CD4-positive, alpha-beta T cell treated with Interleukin-2 at 100 ng/mL for 4 hours (primary cell): ENCODE measurements around the gene CRIM1.

Experiments
- DNase-seq: peaks from one replicate; pipeline ENCODE4 v3.0.0-alpha.2; 2020; ENCODE audit warnings: low spot score

CRIM1 gene

GRCh38 chr2:36430549-36430948 lies 75.0 kb downstream of the CRIM1 start:
- no peak for DNase-seq

- no peak for DNase-seq
These were observed 76.9 kb downstream of the CRIM1 start for GRCh38 chr2:36432479-36432878.

DNA sequence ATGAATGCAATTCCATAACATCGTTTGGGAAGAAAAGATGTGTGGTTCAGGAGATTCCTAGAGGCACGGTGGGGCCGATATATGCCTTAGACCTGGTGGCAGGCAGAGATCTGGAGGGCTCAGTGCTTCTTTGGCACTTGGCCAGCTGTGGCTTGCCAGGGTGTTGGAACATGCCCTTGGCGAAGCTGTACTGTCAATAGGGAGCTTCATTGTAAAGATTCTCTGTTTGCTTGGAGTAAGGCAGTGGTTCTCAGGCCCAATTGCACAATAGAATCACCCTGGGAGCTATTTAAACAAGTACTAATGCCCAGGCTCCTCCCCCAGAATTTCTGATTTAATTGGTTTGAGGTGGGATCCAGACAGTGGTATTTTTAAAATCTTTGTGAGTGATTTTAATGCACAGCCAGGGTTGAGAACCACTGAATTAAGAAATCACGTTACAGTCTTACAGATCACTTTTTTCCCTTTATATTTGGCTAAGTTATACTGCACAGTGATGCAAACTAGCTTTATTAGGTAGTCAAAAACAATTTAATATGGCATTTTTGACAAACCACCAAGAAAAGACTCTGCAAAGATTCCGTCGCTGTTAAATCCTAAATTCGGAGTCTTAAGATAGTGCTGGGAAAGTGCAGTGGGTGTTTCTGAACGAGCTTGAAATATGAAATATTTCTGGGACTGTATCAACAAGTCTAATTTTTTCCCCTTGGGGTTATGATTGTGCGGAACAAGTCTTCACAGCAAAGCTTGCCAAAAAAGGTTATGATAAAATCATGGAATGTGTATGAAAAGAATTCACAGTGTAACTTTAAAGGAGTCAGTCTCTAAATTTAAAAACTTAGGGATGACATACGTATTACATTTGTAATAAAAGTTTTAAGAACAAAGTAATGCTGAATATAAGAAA lies 78.0 kb downstream of the CRIM1 start:
- no peak for DNase-seq

GRCh38 chr2:36438449-36438977 lies 82.9 kb downstream of the CRIM1 start:
- DNase-seq = no peak

DNA sequence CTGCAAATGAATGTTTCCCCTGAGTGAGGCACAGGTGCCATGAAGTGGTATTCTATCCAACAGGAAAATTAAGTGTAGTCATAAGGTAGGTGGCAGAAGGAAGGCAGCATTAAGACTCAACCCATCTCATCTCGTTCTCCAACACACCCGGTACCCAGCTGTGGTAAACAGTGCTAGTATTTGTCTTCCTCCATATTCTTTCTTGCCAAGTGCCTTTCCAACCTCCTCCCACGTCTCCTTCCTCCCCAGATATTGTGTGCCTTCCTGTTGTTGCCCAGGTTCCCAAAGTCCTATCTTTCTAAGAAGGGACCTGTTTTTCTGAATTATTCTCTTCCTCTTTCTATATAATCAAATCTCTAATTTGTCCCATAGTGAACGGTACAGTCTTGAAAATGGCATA lies 83.5 kb downstream of the CRIM1 start:
- no peak for DNase-seq

DNA sequence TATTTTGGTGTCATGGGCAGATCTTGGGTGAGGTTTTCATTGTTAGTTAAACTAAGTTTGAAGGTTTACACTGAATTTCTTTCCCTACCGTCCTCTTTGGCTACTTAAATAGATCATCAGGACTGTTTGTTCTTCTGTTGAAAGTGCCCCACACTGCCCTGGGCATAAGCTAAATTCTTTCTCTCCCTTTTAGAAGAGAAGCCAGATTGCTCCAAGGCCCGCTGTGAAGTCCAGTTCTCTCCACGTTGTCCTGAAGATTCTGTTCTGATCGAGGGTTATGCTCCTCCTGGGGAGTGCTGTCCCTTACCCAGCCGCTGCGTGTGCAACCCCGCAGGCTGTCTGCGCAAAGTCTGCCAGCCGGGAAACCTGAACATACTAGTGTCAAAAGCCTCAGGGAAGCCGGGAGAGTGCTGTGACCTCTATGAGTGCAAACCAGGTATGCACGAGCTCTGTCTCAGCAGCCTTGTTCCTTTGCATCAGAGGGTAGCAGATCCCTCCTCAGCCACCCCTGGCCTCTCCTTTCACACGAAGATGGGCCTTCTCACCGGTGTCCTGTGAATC lies 85.6 kb downstream of the CRIM1 start:
- DNase-seq = no peak

DNA sequence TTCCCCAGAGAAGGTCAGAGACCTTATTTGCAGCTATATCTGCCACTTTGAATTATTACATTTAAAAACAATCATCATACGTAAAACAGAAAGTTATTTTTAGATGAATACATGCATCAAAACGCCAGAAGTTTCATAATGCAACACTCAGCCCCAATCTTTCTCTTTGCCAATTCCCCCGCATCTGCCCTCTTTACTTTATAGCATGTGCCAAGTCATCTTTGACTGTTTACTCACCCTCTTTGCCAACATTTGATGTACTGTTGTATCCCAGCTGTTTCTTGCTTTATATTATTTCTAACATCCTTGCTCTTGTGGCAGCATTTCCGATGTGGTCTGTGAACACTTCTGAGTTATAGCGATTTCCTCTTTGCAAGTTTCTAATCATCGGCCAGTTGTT lies 86.2 kb downstream of the CRIM1 start:
- DNase-seq = no peak

DNA sequence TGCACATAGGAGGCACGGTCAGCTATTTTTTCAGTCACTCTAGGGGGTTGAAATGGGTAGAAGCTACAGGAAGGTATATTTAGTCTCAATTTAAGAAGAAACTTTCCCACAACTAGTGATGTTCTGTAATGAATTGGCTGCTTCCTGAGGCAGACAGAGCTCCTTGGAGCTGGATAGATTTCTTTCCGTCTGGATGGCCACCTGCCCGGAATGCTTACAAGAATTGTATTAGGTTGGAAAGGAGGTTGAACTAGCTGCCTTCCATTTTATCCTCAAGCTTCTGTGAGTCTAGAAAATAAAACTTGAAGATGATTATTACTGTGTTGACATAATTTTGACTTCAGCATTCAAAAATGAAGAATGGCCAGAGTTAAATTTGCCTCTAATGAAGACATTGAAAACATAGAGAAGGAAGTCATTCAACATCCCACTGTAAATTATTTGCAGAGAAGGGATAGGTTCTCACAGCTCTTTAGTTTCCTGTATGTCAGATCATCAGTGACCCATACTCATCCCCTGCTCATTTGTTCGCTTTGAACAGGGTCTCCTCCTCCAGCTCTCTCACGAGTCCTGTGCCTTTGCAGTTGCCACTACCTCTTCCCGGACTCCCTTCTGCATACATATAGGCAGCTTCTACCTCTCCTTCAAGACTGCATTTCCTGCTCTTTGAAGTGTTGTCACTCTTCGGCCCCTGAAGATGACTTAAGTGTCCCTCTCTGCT lies 88.8 kb downstream of the CRIM1 start:
- no peak for DNase-seq

DNA sequence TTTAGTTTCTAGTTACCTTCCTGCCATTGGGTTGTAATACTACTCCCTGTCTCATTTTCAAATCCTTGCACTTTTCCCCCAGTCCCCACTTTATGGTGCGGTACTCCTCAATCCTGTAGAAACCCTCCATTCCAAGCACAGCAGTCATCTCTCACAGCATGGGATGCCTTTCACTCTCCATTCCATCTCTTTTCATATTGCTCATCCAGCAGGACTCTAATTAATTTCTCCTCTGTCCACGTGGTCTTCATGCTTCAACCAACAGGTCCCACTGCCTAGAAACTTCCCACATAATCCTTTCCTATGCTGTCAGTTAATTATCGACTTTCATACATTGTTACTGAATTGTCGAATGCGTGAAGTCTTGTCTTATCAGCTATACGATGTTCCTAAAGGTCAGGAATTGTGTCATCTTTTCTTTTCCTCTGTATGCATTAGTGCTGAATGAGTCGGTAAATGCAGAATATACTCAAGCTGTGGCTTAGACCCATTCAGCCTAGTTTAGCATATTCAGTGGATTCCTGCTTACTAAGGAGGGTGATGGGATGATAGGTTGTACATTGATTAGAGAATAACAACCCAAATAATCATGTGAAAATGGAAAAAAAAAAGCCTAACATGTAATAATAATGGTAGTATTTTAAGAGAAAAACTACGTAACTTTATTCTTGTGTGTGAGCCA lies 89.7 kb downstream of the CRIM1 start:
- DNase-seq = no peak

DNA sequence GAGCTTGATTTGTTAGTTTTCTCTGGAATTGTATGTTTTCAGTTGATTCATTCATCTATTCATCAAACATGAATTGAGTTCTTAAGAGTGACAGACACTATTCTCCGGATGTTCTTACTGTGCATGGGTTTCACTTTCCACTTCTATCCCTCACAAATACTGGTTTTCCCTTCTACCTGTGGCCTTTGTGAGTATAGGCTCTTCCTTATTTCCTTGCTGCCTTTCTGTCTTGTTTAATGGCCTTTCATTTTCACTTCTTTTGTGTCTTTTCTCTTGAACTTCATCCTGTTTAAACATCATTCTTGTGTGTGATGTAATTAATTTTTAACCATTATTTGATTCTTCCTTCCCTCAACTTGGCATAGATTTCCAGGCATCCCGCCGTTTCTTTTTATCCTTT lies 90.7 kb downstream of the CRIM1 start:
- no peak for DNase-seq

- DNase-seq = no peak
These were observed 93.6 kb downstream of the CRIM1 start for GRCh38 chr2:36449213-36449612.

- DNase-seq = no peak
These were observed 94.4 kb downstream of the CRIM1 start for GRCh38 chr2:36449943-36450392.

GRCh38 chr2:36450466-36451196 lies 95.1 kb downstream of the CRIM1 start:
- DNase-seq = no peak

- no peak for DNase-seq
These were observed 95.9 kb downstream of the CRIM1 start for GRCh38 chr2:36451512-36451911.

- DNase-seq = no peak
These were observed 96.7 kb downstream of the CRIM1 start for GRCh38 chr2:36452260-36452659.

GRCh38 chr2:36453652-36454051 lies 98.1 kb downstream of the CRIM1 start:
- DNase-seq = no peak

DNA sequence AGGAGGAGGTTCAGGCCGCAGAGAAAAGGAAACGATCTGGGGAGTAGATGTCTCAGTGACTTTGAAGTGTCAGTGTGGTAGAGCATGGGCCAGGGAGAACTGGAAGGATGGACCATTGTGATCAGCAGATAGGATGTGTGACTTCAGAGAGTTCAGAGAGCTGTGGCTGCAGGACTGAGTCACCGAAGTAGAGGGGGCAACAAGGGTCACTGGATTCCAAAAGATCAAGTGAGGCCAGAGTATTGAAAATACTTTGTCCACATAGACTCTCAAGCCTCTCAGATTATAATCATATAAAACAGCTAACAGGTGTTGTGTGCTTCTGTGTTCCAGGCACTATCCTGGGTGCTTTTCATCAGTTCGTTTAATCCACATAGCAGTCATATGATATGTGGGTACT lies 99.4 kb downstream of the CRIM1 start:
- no peak for DNase-seq

DNA sequence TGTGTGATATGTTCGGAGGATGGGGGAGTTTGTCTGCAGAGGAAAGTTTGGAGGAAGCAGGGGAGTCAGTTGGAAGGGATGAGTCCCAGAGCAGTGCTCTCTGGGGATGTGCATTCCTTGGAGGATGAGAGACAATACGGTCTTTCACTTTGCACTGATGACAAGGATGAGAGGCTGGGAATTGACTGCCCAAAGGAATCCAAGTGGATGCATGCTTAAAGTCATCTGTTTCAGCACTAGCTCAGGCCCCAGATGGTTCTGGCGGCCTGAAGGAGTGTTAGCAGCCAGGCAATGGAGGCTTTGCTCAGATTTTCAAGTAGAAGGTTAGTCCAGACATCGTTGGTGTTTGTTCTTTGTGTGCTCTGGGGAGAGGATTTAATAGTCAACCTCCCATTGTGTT lies 100.2 kb downstream of the CRIM1 start:
- DNase-seq = no peak

GRCh38 chr2:36456227-36457175 lies 100.9 kb downstream of the CRIM1 start:
- DNase-seq = no peak

GRCh38 chr2:36458106-36458505 lies 102.5 kb downstream of the CRIM1 start:
- DNase-seq = no peak
